ENCODE measurements around the gene CSTPP1.

The CSTPP1 gene

DNA sequence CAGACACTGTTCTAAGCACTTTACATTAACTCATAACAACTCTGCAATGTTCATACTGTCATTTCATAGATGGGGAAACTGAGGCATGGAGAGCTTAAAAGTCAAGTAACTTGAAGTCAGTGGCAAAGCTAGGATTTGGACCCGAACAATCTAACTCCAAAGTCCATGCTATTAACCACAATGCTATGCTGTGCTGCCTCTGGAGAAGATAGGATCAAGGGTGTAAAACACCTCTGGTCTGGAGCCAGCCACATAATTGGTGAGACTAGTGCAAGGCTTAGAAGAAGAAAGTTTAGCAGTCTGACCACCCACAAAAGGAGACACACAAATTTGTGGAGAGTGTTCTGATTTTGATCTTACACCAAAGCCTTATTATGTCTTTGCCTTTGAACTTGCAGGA, 196.4 kb downstream of the CSTPP1 start:
- no peak for DNase-seq (ENCODE audit: low spot score)

DNA sequence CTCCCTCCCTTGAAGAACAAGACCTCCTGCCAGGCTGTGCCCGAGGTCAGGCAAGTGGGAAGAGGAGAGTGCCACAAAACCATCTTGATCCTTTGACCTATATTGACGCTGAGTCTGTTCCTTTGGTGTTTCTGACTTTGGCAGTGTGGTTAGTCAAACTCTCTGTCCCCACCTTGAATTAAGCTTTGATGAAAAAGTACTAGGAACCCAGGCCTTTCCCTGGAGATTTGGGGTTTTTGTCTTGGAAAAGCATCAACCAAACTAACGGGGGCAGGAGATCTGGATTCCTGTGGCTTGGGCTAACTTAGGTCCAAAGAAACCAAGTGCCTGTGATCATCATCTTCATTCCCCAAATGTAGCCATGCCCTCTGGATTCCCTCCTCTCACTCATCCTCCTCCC, 199.8 kb downstream of the CSTPP1 start:
- no peak for DNase-seq (ENCODE audit: low spot score)

DNA sequence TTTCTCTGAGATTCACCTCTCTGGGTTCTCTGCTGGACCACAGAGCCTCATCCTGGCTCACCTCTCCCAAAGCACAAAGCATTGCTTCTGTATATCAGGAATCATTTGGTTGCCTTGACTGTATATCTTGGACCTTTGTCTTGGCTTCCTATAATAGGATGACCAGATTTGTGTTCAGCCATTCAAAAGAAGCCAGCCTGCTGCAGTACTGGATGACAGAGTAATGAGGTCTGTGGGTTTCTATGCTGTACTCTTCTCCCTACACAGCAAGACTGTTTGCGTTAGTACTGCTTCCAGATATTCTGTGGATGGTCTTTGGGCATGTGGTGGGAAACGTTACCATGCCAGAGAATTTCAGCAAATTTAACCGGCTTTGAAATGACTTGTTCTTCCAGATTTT, 200.4 kb downstream of the CSTPP1 start:
- DNase-seq (ENCODE audit: low spot score), result no peak

DNA sequence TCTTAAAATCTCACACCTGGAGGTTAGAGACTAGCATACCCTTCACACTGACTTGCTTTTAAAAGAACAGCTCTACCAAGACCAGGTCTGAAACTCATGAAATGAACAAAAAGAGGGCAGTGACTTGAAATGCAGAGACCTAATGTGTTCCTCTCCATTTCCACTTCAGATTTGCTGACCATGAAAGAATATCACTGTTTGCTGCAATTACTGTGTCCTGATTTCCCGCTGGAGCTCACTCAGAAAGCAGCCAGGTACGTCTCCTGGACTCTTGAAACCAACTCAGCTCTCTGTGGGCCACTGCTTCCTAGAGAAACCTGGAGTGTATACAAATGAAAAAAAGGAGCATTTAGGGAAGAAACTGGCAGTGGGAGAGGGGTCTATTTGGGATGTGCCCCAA, 200.9 kb downstream of the CSTPP1 start:
- no peak for DNase-seq (ENCODE audit: low spot score)

DNA sequence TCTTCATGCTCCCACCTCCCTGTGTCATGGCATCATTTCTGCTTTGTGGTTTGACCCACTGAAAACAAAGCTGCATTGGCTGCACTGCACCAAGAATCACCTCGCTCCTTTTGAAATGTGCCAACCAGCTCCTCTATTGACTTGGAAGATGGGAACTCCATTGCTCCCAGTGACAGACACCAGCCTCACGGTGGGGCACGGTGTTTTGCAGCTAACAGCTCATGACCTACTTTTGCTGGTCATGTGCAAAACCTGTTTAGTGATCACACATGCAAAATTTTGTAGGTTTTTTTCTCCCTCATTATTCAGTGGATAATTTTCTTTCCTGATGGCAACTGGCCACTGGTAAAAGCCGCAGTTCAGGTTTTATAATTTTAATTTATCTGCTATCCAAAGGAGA, 203.3 kb downstream of the CSTPP1 start:
- no peak for DNase-seq (ENCODE audit: low spot score)

DNA sequence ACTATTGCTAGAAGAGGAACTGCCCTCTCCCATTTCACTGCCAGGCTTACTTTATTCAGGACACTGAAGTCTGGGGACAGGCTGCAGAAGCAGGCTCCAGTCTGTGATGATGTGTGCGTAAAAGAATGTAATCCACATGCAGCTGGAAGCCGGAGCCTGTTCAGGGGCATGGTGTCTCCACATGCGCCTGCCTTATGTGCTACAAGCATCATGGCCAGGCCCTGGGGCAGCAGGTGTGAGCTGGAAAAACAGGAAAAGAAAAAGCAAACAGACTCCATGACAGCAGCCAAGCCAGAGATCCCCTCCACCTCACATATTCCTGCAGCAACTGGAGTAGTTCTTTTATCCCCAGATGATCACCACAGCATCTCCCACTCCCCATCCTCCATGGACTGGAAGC, 206.8 kb downstream of the CSTPP1 start:
- DNase-seq (ENCODE audit: low spot score), result peak; percentile 85

DNA sequence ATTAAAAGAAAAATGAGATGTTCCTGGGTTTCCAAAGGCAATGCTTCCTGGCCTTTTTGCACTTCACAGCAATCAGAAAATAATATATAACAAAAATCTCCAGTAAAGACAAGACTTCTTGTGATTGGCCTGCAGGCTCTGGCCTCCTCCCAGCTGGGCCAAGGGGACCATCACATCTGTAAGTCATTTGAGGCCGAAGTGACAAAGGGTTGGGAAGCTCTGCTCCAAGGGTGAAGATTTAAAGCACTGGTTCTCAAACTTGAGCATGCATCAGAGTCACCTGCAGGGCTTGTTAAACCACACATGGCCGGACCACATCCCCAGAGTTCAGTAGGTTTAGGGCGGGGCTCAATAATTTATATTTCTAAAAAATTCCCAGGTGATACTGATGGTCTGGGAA, 208.0 kb downstream of the CSTPP1 start:
- no peak for DNase-seq (ENCODE audit: low spot score)

DNA sequence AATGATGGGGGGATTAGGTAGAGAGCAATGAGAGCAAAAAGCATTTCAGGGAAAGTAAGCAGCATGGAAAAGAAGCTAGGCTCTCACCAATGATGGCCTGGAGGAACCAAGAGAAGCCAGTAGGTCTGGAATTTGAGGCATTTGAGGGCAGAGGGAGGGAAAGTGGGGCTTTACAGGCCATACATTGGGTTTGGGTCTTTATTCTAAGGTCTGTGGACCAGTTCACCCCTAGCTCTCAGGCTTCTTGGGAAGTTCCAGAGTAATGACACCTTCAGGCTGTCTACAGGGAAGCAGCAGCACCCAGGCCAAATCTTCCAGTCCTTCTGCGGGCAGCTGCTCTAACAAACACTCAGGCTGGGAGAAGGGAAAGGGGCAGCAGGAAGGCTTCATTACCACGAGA, 210.7 kb downstream of the CSTPP1 start:
- no peak for DNase-seq (ENCODE audit: low spot score)

DNA sequence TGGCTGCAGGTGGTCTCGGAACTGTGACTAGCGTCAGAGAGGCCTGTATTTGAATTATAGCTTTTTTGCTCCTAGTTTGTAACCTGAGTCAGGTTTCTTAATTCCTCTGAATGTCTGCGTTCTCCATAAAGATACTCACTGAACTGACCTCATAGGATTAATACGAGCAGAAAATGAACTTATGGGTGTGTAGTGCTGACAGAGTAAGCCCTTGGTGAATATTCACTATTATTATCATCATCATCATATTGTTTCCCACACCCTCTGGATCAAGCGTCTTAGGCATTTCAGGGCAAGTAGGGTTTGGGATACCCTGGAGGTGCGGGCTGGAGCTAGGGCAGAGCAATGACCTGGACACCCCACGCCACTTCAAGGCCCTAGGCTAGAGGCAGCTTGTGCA, 211.1 kb downstream of the CSTPP1 start:
- DNase-seq (ENCODE audit: low spot score), result no peak

DNA sequence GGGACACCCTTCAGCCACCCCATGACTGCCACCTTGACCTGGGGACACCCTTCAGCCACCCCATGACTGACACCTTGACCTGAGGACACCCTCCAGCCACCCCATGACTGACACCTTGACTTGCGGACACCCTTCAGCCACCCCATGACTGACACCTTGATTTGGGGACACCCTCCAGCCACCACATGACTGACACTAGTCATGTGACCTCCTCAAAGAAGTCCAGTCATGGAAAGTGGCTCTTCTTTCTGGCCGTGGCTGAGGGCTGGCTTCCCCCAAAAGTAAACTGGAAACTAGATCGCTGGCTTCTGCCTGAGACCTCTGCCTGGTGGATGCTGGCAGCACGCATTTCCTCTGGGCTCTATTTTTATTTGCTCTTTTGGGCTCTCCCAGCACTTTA, 211.7 kb downstream of the CSTPP1 start:
- no peak for DNase-seq (ENCODE audit: low spot score)

DNA sequence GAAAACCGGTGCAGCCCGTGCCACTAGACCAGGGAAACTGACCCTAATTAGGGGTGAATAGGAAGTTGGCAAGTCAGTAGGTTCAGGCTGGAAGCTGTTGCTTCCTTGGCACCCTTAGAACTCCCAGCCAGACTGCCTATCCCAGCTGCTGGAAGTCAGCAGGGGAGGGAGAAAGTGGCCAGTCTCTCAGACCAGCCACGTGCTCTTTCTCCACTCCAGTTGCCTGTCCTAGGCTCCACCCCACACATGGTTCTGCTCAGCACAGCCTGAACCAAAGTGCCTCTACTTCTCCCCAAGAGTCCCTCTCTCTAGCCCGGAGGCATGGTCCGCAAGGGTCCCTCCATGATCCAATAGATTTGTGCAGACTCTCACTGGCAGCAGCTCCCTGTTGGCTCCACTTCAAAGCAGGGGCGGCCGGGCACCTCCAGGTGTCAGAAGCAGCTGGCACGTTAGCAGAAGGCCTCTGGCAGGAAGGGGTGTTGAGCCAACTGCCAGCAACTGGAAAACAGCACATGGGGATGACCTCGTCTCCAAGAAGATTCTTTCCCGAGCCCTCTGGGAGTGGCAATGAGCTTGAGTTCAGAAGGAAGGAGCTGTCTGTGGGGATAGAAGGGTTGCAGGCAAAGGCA, 212.5 kb downstream of the CSTPP1 start:
- DNase-seq (ENCODE audit: low spot score), result no peak

DNA sequence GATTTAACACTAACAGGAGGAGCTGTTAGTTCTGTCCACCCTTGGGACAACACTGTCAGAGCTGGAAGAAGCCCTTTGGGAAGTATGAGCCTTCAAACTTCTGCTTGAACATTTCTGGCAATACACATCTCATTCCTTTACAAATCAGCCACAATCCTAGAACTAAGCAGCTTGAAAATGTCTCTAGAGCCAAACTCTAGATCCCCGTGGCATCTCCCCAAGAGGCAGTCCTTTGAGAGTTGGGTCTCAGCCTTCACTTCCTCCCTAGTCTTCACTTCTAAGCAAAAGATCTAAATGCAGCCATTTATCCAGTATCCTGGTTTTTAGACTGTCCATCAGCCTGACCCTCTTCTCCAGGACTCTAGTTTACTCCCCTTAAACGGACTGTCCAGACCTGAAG, 213.2 kb downstream of the CSTPP1 start:
- no peak for DNase-seq (ENCODE audit: low spot score)

DNA sequence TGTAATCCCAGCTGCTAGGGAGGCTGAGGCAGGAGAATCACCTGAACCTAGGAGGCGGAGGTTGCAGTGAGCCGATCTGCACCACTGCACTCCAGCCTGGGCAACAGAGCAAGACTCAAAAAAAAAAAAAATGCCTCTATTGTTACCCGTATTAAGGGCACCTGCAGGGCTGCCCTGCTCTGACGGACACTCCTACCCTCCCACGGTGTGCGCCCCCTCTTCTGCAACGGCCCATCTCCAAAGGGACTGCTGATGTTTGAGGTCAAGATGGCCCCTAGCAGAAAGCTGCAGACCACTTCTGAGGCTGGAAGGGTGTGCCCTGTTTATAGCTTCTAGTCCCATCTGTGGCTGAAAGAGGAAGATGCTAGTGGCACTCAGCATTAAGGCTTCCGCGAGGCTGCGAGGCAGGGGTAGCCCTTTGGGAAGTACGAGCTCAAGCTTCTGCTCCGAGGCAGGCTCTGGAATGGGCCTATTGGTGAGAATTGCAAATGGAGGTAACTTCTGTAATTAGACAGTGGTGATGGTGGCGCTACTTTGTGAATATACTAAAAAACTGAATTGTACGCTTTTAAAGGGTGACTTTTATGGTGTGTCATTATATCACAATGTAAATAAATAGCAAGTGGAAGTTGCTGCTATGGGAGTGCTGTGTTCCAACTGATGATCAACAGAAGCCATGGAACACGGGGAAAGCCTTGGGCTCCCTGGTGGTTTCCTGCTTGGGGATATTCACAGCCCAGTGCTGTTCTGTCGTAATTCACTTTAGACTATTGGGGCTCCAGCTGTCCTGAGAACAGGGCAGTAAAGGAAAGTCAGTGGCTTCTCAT, 215.8 kb downstream of the CSTPP1 start:
- DNase-seq (ENCODE audit: low spot score), result no peak

DNA sequence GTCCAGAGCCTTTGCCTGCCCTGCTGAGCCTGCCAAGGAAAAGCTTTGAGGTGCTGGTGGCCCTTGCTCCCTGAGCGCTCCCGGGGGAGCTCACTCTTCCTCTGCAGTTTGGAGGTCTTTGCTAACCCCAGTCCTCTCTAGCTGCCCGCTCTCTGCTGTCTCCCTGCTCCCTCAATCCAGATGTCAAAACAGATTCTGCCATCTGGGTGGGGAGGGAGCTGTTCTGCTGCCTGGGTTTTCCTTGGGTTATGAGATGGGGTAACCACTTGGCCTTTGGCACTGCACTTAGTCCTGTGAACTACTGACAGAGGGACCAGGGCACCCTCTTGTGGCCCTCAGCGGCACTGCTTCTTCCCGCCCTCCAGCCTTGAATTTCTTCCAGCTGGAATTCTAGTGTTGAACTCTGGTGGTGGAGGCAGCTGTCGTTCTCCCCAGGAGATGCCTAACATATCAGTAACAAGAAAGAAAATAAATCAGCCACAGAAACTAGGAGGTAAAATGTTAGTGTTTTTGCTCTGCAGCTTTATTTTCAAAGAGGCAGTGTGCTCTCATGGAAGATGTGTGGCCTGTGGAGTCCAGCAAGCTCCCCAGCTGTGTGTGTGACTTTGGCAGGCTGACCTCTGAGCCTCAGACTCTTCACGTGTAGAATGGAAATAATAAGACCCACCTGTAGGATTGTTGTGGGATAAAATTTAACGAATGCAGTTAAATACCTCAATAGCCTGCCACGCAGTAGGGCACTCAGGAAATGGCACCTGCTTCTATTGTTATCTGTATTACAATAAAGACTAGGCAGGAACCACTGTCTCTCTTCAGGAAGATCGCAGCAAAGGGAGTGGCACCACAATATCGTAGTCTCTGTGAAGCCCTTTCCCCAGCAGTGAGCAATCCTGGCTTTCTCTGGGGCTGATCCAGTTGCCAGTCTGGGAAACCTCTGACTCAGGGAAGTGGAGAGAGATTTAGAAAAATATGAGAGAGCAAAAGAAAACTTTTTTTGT, 216.7 kb downstream of the CSTPP1 start:
- peak; percentile 86 for DNase-seq (ENCODE audit: low spot score)

DNA sequence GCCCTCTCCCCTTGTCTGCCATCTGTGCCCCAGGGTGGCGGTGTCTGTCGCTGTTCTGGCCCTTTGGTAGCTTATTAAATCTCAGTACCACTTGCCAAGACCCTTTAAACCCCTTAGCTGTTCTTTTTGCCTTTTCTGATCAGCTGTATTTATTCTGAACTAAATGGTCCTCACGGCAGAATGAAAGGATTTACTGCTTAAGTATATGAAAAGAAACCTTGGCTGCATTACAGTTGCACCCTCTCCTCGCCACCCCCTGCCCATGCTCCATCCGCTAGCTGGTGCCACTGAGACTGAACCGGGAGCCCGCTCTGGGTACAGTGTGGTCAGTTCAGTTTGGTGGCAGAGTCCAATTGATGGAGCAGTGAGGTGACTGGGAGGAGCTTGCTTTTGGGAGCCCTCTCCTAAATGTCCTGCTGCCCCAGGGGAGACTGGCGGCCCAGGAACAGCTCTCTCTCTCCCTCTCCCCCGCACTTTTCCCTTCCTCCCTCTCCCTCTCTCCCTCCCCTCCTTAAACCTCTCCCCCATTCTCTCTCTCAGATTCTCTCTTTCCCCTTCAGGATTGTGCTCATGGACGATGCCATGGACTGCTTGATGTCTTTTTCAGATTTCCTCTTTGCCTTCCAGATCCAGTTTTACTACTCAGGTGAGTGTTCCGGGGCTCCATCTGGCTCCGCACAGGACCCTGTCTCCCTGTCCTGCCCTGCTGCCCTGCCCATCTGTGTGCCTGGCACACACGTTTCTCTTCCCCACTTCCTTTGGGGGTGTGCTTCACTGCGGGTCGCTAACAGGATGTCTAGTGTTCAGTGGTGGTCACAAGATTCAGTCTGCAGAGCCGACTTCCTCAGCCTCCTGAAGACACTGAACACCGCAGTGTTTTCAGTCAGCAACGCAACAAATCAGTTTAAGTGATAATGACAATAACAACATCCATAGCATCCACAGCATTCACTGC, 218.3 kb downstream of the CSTPP1 start:
- no peak for DNase-seq (ENCODE audit: low spot score)

DNA sequence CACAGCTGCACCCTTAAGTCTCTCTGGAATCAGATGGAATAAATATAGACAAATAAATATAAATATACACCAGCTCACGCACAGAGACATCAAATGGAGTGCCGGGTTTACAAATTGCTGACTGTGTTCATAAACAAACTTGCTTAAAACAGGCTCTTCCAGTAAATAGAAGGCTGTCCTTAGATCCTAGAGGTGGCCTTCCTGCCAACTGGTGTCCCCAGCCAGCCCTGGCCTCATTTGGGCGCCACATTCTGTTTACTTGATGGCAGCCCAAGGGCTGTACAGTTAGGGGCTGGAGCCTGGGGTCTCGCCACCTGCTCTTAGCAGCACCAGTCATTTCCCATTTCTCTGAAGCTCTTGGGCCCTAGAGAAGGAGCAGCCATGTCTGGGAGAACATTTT, 219.3 kb downstream of the CSTPP1 start:
- no peak for DNase-seq (ENCODE audit: low spot score)

DNA sequence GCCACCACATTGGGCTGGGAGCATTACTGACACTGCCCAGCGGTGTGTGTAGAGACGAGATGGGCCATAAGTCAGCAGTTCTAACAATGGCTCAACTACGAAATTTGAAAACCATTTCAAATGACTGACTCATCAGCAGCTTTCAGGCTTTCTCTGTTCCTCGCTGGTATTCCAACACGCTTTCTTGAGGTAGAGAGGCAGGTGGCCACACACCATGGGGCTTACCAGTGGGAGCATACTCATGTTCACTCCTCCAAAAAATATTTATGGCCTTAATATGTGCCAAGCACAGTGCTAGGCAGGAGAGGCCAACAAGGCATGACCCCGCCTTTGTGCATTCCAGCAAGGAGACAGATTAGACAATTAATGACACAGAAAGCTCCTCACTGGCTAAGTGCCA, 219.8 kb downstream of the CSTPP1 start:
- no peak for DNase-seq (ENCODE audit: low spot score)

DNA sequence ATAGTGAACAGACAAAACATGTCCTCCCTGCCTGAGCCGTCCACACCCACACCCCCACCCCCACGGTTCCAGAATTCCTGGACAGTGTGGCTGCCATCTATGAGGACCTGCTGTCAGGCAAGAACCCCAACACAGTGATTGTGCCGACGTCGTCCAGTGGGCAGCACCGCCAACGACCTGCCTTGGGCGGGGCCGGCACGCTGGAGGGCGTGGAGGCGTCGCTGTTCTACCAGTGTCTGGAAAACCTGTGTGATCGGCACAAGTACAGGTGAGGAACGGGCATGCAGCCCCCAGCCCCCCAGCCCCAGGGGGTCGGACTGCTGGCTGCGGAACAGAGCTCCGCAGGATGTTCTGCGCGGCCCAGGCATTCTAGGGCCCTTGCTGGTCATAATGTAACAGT, 220.4 kb downstream of the CSTPP1 start:
- DNase-seq (ENCODE audit: low spot score), result no peak

DNA sequence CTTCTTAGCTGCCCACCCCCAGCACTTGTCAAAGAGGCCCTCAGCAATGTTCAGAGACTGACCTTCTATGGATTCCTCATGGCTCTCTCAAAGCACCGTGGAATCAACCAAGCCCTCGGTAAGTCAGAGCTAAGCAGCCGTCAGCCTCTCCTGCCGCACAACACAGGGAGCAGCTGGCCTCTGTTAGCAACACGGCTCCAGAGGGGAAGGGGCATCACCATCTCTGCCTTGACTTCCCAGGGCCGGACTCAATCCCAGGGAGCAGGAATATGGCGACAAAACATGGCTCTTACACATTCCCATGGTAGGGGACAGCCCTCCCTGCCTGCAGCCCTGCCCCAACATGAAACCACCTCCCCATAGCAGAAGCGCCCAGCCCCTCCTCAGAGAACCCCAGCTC, 221.2 kb downstream of the CSTPP1 start:
- DNase-seq (ENCODE audit: low spot score), result no peak

DNA sequence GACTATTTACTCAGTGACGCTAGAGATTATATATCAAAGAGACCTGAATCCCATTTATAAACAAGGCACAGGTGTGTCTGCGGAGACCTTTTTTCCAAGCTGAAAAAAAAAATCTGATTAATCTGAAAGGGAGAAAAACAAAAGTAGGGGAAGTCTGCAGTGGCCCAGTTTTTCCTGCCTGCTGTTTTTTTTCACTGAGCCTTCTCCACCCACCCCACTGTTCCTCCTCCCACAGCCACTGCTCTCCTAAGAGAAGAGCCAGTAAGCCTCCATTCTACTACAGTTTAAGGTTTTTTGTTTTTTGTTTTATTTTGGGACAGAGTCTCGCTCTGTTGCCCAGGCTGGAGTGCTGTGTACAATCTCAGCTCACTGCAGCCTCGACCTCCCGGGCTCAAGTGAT, 221.7 kb downstream of the CSTPP1 start:
- DNase-seq (ENCODE audit: low spot score), result no peak

DNA sequence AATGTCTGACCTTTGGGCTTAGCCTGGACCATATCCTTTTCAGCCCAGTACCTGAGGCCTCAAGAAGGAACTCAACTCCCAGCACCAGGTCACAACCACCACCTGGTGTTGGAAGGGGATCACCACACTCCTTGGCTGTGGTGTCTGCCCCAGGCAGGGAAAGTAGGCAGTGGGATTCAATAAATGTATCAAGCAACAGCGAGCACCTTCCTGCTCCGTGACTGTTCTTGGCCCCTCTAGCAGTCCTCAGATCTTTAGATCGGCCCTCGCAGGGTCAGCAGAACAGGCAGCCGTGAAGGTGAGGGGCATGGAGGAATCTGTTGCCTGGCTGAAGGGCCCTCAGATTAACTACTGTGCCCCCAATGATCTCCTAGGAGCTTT, 224.2 kb downstream of the CSTPP1 start:
- no peak for DNase-seq (ENCODE audit: low spot score)
